Esophagus muscularis mucosa (tissue), 4 donors: Measurements from ENCODE around the gene PPFIA4.

ENCODE experiments used
- CTCF ChIP-seq, 3 experiments: fragments of 200-600 bp in 2 of 3; fragments of 450-650 bp in 1 of 3; sonication (generic) in 2 of 3; IDR thresholded peaks; one replicate each; pipeline ENCODE4 v1.5.1; 2017 to 2019; ENCODE audit warnings: antibody characterized with exemption in 3 of 3, mild to moderate bottlenecking in 2 of 3, moderate library complexity in 1 of 3
- EP300 ChIP-seq: sonication (generic); formaldehyde crosslinking; IDR thresholded peaks from one replicate; pipeline ENCODE4 v1.6.1; 2017; ENCODE audit warnings: antibody characterized with exemption
- POLR2A ChIP-seq: fragments of 450-650 bp; IDR thresholded peaks from one replicate; pipeline ENCODE4 v1.6.1; 2017; ENCODE audit warnings: antibody characterized with exemption, moderate library complexity, mild to moderate bottlenecking, low read depth
- POLR2AphosphoS5 ChIP-seq, 2 donors: sonication (generic); formaldehyde crosslinking; IDR thresholded peaks; one replicate each; pipeline ENCODE4 v1.6.1; 2017; ENCODE audit warnings: antibody characterized with exemption in 2 of 2

- TF ChIP-seq POLR2A (no peak), POLR2AphosphoS5 (IDR thresholded peaks at IDR 0.05) (no peak), CTCF (IDR thresholded peaks at IDR 0.05) (no peak), EP300 (no peak)
These were observed 22.8 kb downstream of the PPFIA4 start for GRCh38 chr1:203049077-203049476.
